HepG2 (cell line): ENCODE results near the gene SNUPN. TPM values are rescaled to one million over a fixed set of nuclear protein-coding genes. Genes with fewer than 3 reads are reported as not detected.
A peak's percentile ranks its signal among the peaks of the same experiment; 100 is the strongest.

Experiments used
- ATAC-seq: fragments of 200-7000 bp; cut with Tn5 transposase; 3 replicates; pipeline ENCODE4 v1.9.1; 2020; ENCODE audit warnings: mild to moderate bottlenecking, moderate library complexity
- BruUV-seq: library from RNA; stranded (reverse); fragments of 400-500 nt; replicated peaks from 2 replicates; lab custom pipeline; 2021; lab: Mats Ljungman, UMichigan
- CTCF ChIA-PET: fragments of 300-600 bp; formaldehyde crosslinking; extraction: SDS; loops from one replicate; lab custom pipeline; 2021; ENCODE audit warnings: low total read pairs, inconsistent platforms, low intra/inter-chr PET ratio; lab: Yijun Ruan, JAX
- POLR2A ChIA-PET: fragments of 350-600 bp; sonication (Branson Sonifier 250); formaldehyde crosslinking; loops from one replicate; lab custom pipeline; 2020; ENCODE audit warnings: antibody characterized with exemption, inconsistent platforms; lab: Yijun Ruan, JAX
- DNase-seq: peaks from one replicate; pipeline ENCODE4 v3.0.0-alpha.2; 2015; ENCODE audit warnings: low spot score
- FAIRE-seq: peaks from 3 replicates; lab custom pipeline; 2011; peaks lifted over from hg19 to GRCh38; lab: Jason Lieb, UNC
- H2AFZ ChIP-seq: one replicate; pipeline ENCODE4 v1.6.1; 2011; ENCODE audit warnings: low read length, inconsistent platforms
- H3K27ac ChIP-seq: fragments of 300-600 bp; 3 replicates; pipeline ENCODE4 v1.8.0; 2011; ENCODE audit warnings: mixed run types, mild to moderate bottlenecking, mixed read lengths, low read length, inconsistent platforms; ENCODE audit not compliant: insufficient read depth; ENCODE audit errors: extremely low read length
- H3K27me3 ChIP-seq, 2 experiments: fragments of 200-600 bp in 1 of 2; 2 replicates in 1 of 2; 3 replicates in 1 of 2; pipeline versions ENCODE4 v1.6.0 to v1.8.0; 2011; ENCODE audit warnings: low read length in 2 of 2, mild to moderate bottlenecking in 2 of 2, moderate library complexity in 2 of 2, inconsistent platforms in 1 of 2; ENCODE audit not compliant: insufficient read depth in 2 of 2, control insufficient read depth in 1 of 2
- H3K36me3 ChIP-seq, 2 experiments: fragments of 200-600 bp in 1 of 2; replicated peaks in 1 of 2; 2 replicates in 1 of 2; 3 replicates in 1 of 2; pipeline versions ENCODE4 v1.5.1 to v1.8.0; 2011; ENCODE audit warnings: low read length in 2 of 2, inconsistent platforms in 1 of 2; ENCODE audit not compliant: insufficient read depth in 2 of 2, control insufficient read depth in 1 of 2
- H3K4me1 ChIP-seq: 2 replicates; pipeline ENCODE4 v1.5.1; 2012; ENCODE audit warnings: low read length, inconsistent platforms; ENCODE audit not compliant: insufficient read depth
- H3K4me2 ChIP-seq: 2 replicates; pipeline ENCODE4 v1.6.0; 2011; ENCODE audit warnings: low read depth, low read length, inconsistent platforms
- H3K4me3 ChIP-seq, 3 experiments: fragments of 200-600 bp in 1 of 3; sonication (generic), shearing (Covaris generic) in 1 of 3; replicated peaks in 1 of 3; 2 replicates each; pipeline ENCODE4 v1.5.1; 2011 to 2016; ENCODE audit warnings: low read length in 3 of 3, inconsistent platforms in 2 of 3, low read depth in 2 of 3, mild to moderate bottlenecking in 2 of 3, control low read depth in 1 of 3, mixed read lengths in 1 of 3; ENCODE audit not compliant: insufficient read depth in 1 of 3
- H3K79me2 ChIP-seq: one replicate; pipeline ENCODE4 v1.6.1; 2011; ENCODE audit warnings: low read length, inconsistent platforms; ENCODE audit not compliant: insufficient read depth
- H3K9ac ChIP-seq: 2 replicates; pipeline ENCODE4 v1.6.0; 2011; ENCODE audit warnings: mild to moderate bottlenecking, low read depth, low read length, inconsistent platforms; ENCODE audit not compliant: insufficient read depth
- H3K9me3 ChIP-seq: 2 replicates; pipeline ENCODE4 v1.5.1; 2012; ENCODE audit warnings: mild to moderate bottlenecking, low read length
- H4K20me1 ChIP-seq: 2 replicates; pipeline ENCODE4 v1.6.0; 2011; ENCODE audit warnings: inconsistent platforms, mild to moderate bottlenecking, low read length, moderate library complexity; ENCODE audit not compliant: insufficient read depth
- CBFB ChIP-seq: sonication (generic); formaldehyde crosslinking; IDR thresholded peaks from 2 replicates; pipeline ENCODE4 v1.4.0; 2020; ENCODE audit warnings: missing genetic modification reagents
- KAT7 ChIP-seq: IDR thresholded peaks from 2 replicates; pipeline ENCODE4 v1.6.1; 2018; ENCODE audit warnings: borderline replicate concordance, missing compliant biosample characterization
- MTA1 ChIP-seq: sonication (generic); formaldehyde crosslinking; IDR thresholded peaks from 2 replicates; pipeline ENCODE4 v1.4.0; 2020; ENCODE audit warnings: missing genetic modification reagents, mild to moderate bottlenecking, borderline replicate concordance
- ZNF430 ChIP-seq: sonication (generic); formaldehyde crosslinking; IDR thresholded peaks from 2 replicates; pipeline ENCODE4 v1.9.0; 2021; ENCODE audit warnings: mild to moderate bottlenecking, missing genetic modification reagents
- ZNF547 ChIP-seq: sonication (generic); formaldehyde crosslinking; IDR thresholded peaks from 2 replicates; pipeline ENCODE4 v1.5.1; 2020; ENCODE audit warnings: mild to moderate bottlenecking, missing genetic modification reagents
- ZNF770 ChIP-seq: sonication (generic); formaldehyde crosslinking; IDR thresholded peaks from 2 replicates; pipeline ENCODE4 v1.5.0; 2020; ENCODE audit warnings: mild to moderate bottlenecking, missing genetic modification reagents
- WGBS: methylation state at CpG from one replicate; pipeline ENCODE4 v1.1.6; 2017; ENCODE audit warnings: low lambda C conversion rate; 5-methylcytosine and 5-hydroxymethylcytosine counted together
- in situ Hi-C: cut with HindIII; loops from 2 replicates; pipeline ENCODE4 v1.10.0; 2017; ENCODE audit warnings: low pct_unique_long_range_greater_than_20kb; ENCODE audit not compliant: extremely low pct_ligation_motif_present
- intact Hi-C: fragments of 100-400 bp; cut with micrococcal nuclease; formaldehyde crosslinking; loops from one replicate; pipeline ENCODE4 v1.10.0; 2022; ENCODE audit not compliant: unreplicated experiment
- polyA plus RNA-seq, 8 experiments: library from polyadenylated mRNA; depleted of rRNA in 3 of 8; stranded (reverse) in 7 of 8; unstranded in 1 of 8; fragments of >200 nt; fragmentation: Illumina TruSeq in 4 of 8; extraction: Trizol in 4 of 8; gene quantifications; 2 replicates each; pipeline versions ENCODE4 v1.2.1 to v1.2.3, GENCODE V29; 2011 to 2016; ENCODE audit warnings: low read depth in 4 of 8, missing spikeins in 1 of 8, mixed read lengths in 1 of 8; ENCODE audit not compliant: insufficient read depth in 1 of 8
- total RNA-seq, 5 experiments: library from RNA; depleted of rRNA; stranded (reverse); fragments of >200 nt; fragmentation: Illumina TruSeq; extraction: Trizol; gene quantifications; 2 replicates each; pipeline ENCODE4 v1.2.3, GENCODE V29; 2016; ENCODE audit warnings: low read depth in 1 of 5

The SNUPN gene
- total and polyA plus RNA-seq, 2 of the 13 experiments (the other 11 are each of a cell fraction or from before 2014, with no cell fraction given), result 9.0 to 16.4 TPM

- Histone ChIP-seq H4K20me1 (peaks cover 4% of the 10 kb centered on the region), H3K9ac (peak overlapping the region; percentile 94)
- intact Hi-C loops, result loop anchor here (5.0 kb wide), 1 partner anchor 50 kb away; the partner anchor contains the start of gene SNUPN
- TF ChIP-seq ZNF430 (CRISPR knock-in tag) (no peak), ZNF547 (0 out of 2 replicates have a peak, but pooled peaks have one; percentile 1), KAT7 (CRISPR knock-in tag) (peak; percentile 60; the same call in 1 of the 2 replicates)
- TF ChIP-seq, all 625 proteins: peak for 2
- Histone ChIP-seq H3K4me1 (peaks cover 43% of the 10 kb centered on the region), H3K9me3 (no peaks in the 10 kb centered on the region), H3K27me3 (no peaks in the 10 kb centered on the region; a peak in 2 of 5 replicates), H3K79me2 (peaks cover 42% of the 10 kb centered on the region), H3K4me3 (peak overlapping the region; percentile 74 to 100 (median 87)), H3K27ac (peak overlapping the region; percentile 93), H3K4me2 (peak overlapping the region; percentile 70), H2AFZ (no peak overlapping the region), H3K36me3 (peaks cover 0 to 4% of the 10 kb centered on the region in 2 experiments; a peak in 1 of 5 replicates)
- no peak for FAIRE-seq
- ChIA-PET POLR2A (interaction anchor here (0.8 to 3.0 kb wide), 6 partner anchors 63 to 209 kb away, joined by 3 to 13 read pairs (median 5); partner anchors contain the start of genes MAN2C1, SIN3A and SNX33), CTCF (no interaction called here)
- DNase-seq, result no peak
- in situ Hi-C loops, result no loop called here
- 3% methylated on average over 13 of the region's 13 CpGs for WGBS
- BruUV-seq, result TSS peak; percentile 54
- ATAC-seq, result no peak
These were observed 47.9 kb downstream of the SNUPN start for GRCh38 chr15:75577401-75578172.

GRCh38 chr15:75573648-75574384, 51.7 kb downstream of the SNUPN start:
- FAIRE-seq (no peak), DNase-seq (no peak), ATAC-seq (no peak)
- Histone ChIP-seq H4K20me1 (peaks cover 4% of the 10 kb centered on the region), H3K79me2 (peaks cover 58% of the 10 kb centered on the region), H3K27ac (no peak overlapping the region), H2AFZ (no peak overlapping the region), H3K9me3 (no peaks in the 10 kb centered on the region), H3K9ac (no peak overlapping the region), H3K27me3 (no peaks in the 10 kb centered on the region; a peak in 2 of 5 replicates), H3K4me1 (peaks cover 34% of the 10 kb centered on the region), H3K4me2 (no peak overlapping the region), H3K4me3 (no peak overlapping the region), H3K36me3 (peaks cover 0 to 4% of the 10 kb centered on the region in 2 experiments; a peak in 2 of 5 replicates)
- POLR2A ChIA-PET, result no interaction called here
- CTCF ChIA-PET, result no interaction called here
- intact Hi-C loops (no loop called here), in situ Hi-C loops (no loop called here)
- WGBS, result 98% methylated on average over 5 of the region's 5 CpGs
- TF ChIP-seq CBFB (CRISPR knock-in tag), result no peak
- TF ChIP-seq ZNF770, result peak; percentile 71
- no peak for TF ChIP-seq MTA1 (CRISPR knock-in tag)
- no TSS peak for BruUV-seq
